ENCODE measurements around the gene XPO6.

The XPO6 gene

DNA sequence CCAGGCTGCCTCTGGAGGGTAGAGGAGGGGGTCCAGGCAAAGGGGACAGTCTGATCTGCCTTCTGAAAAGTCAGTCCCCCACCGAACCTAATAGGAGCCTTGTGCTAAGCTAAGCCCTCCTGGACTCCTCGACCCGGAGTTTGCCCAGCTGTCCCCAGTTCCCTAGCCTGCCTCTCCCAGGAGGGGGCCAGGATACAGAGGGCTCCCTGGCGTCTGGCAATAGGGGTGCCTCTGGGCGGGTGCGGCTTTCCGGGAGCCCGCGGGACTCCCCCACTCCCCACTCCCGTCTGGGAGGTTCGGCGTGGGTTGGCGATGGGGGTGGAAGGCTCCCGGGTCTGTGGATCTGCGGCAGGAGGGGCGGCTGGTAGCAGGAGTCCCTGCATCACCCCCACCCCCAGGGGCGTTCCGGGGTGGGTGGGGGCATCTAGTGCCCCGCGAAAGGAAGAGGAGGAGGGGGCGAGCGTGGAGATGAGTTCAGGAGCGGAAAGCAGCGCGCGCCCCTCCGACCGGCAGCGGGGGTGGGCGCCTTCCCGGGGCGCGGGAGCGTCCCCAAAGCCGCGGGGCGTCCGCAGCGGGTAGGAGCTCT is 149.4 kb downstream of the XPO6 start:
- no peak for DNase-seq (ENCODE audit: low spot score)

GRCh38 chr16:28061352-28062101 is 150.2 kb downstream of the XPO6 start:
- no peak for DNase-seq (ENCODE audit: low spot score)

- no peak for DNase-seq (ENCODE audit: low spot score)
Observed at GRCh38 chr16:28059841-28060575, 151.8 kb downstream of the XPO6 start.

DNA sequence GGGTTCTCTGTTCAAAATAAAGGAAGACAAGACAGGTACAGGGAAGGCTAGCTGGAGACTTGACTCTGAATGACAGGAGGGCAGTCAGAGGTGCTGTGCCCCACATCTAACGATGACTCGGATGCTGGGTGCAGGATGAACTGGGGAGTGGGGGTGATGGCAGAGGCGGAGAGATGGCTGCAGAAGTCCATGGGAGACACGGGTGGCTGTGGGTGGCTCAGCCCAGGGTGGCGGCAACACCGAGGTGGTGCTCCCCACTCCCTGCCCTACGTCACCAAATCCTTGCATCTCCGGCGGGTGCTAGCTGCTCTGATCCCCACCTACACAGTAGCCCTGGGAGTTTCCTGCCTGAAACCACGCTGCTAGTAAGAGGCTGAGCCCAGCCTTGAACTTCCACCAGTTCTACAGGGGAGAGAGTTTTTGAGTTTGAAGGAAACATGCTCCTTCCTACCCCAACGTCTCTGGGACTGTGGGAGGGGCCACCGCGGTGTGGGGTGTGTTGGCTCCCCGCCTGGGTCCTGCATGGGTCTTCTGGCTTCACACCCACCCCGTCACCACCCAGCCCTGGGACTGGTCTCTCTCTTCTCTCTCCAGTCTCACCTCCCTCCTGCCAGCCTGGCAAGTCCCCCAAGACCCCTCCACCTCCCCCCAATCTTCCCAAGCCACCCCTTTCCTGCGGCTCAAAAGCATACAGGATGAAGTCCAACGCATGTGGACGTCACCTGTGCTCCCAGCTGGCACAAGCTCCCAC is 152.8 kb downstream of the XPO6 start:
- no peak for DNase-seq (ENCODE audit: low spot score)

DNA sequence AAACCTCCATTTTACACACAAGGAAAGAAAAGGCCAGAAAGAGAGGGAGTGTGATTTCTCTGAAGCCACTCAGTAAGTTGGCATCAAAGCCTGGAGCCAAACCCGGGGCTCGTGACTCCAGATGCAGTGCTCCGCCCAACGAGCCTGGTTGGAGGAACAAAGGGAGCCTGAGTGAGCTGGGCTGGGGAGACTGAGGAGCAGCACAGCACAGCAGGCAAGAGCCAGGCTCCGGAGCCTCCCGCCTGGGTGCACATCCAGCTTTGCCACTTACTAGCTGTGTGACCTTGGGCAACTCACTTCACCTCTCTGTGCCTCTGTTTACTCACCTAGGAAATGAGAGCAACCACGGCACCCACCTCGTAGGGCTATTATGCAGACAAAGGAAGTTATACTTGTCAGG is 153.8 kb downstream of the XPO6 start:
- no peak for DNase-seq (ENCODE audit: low spot score)

DNA sequence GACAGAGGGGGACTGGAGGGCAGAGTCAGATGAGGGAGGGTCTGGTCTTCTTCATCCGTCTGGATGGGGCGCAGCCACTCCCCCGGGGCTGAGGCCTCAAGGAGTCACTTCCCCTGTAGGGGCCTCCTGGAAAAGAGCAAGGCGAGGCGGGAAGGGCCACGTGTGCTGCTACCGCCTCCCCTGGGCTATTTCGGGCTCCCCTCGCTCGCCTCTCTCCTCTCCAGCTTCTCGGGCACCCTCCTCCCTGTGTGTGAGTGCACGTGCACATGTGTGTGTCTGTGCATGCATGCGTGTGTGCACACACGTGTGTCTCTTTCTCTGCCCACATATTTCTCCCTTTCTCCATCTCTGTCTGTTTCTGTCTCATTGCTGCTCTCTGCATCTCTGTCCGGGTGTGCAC is 158.3 kb downstream of the XPO6 start:
- DNase-seq (ENCODE audit: low spot score) = no peak

DNA sequence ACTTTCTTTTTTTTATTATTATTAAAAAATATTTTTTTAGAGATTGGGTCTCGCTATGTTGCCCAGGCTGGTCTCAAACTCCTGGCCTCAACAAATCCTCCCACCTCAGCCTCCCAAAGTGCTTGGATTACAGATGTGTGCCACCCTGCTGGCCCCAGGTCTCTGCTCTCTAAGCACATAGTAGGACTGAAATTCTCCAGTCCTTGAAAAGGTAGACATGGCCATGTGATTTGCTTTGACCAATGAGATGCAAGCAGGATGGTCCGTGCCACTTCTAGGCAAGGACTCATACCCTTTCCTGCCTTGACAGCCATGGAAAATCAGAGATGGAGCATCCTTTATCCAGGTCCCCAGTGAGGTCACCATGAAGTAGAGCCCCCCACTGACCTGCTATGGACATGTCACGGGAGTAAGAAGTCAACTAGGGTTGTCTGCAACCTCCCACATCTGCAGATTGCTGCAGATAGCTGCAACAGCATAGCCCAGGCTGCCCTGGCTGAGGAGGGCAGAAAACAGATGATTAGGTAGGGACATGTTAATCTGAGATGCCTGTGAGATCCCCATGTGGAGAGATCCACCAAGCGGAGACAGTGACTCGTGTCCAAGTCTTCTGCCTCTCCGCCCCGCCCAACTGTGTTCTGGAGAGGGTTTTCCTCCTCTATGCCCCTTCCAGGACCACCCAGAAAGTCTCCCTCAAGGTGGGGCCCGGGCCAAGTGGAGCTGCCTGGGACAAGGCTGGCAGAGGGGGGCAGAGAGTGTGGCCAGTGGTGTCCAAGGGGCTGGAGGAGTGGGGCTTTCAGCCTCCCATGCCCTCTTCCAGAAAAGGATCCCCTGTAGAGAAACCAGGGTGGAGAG is 159.3 kb downstream of the XPO6 start:
- no peak for DNase-seq (ENCODE audit: low spot score)

DNA sequence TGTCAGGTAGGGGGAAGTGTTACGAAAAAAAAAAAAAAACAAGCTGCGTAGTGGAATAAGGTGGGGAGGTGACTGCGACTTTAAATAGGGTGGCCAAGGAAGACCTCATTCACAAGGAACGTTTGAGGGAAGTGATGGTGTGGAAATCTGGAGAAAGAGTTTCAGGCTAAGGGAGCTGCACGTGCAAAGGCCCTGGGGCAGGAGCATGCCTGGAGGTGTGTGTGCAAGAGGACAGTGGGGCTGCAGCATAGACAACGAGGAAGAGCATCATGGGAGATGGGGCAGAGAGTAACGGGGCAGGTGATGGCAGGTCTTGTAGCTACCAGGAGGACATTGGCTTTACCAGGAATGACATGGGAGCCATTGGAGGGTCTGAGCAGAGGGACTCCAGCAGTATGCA is 160.3 kb downstream of the XPO6 start:
- DNase-seq (ENCODE audit: low spot score) = no peak
